ENCODE results near the gene PLA2G4E. TPM values are rescaled to one million over a fixed set of nuclear protein-coding genes. Genes with fewer than 3 reads are reported as not detected.

The PLA2G4E gene
- total RNA-seq, 2 donors from 2014 or later: 0.13 TPM; not detected in 1

DNA sequence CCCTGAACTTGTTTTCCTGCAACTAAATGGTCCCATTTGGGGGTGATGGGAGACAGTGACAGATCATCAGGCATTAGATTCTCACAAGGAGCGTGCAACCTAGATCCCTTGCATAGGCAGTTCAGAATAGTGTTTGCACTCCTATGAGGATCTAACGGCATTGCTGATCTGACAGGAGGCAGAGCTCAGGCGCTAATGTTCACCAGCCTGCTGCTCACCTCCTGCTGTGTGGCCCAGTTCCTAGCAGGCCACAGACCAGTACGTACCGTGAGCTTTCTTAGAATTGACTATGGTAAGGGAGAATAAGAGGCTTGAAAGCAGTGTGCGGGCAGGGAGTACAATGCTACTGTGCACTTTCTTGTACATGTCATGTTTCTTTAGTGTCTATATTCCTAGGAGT, 17.6 kb upstream of the PLA2G4E start:
- H3K4me1 Mint-ChIP-seq: peaks cover 4% of the 10 kb centered on the region
- no peak overlapping the region for H3K27ac Mint-ChIP-seq
- no peaks in the 10 kb centered on the region for H3K9me3 Mint-ChIP-seq
- H3K36me3 Mint-ChIP-seq (ENCODE audit: low read depth): no peaks in the 10 kb centered on the region
- H3K27me3 Mint-ChIP-seq: peaks cover 5% of the 10 kb centered on the region
- no peak overlapping the region for H3K4me3 Mint-ChIP-seq
- ATAC-seq (replicated peaks): no peak

DNA sequence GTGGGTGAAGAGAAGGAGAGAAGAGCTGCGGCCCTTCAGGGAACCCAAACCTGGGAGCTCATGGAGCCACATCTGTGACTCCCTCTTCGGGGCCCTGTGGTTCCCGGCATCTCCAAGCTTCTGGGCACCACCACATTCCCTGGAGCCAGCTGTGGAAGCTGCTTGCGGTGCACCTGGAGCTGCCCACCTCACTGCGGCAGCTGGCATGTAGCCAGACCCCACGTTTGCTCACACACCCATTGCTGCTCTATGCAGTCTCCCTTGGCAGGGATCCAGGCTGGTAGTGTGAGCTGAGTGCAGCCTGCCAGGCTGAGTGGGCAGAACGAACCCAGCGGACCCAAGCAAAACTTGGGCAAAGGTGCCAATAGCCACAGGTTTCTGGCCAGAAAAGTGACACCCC, 16.8 kb upstream of the PLA2G4E start:
- H3K9me3 Mint-ChIP-seq: no peaks in the 10 kb centered on the region
- no peak for ATAC-seq (replicated peaks)
- H3K4me1 Mint-ChIP-seq: peaks cover 8% of the 10 kb centered on the region
- H3K4me3 Mint-ChIP-seq: no peak overlapping the region
- H3K36me3 Mint-ChIP-seq (ENCODE audit: low read depth): no peaks in the 10 kb centered on the region
- H3K27me3 Mint-ChIP-seq: peaks cover 5% of the 10 kb centered on the region
- H3K27ac Mint-ChIP-seq: no peak overlapping the region

DNA sequence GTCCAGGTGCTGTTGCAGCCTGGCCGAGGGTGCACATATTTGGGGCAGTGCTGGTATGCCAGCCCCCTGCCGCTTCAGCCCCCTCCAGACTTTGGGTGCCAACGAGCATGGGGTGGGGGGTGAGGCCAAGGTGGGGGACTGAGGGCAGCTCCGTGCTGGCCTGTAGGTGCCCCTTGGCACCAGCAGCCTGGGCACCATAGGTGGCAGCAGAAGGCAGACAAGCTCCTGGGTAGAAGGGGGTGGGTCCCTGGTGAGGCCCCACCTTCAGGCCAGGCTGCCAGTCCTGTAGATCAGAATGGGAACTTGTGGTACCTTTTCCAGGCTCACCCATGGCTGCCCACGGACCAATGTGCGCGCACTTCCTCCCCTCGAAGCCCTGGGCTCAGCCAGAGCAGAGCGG, 16.1 kb upstream of the PLA2G4E start:
- Mint-ChIP-seq H3K9me3 (no peaks in the 10 kb centered on the region), H3K36me3 (ENCODE audit: low read depth) (no peaks in the 10 kb centered on the region), H3K4me1 (peaks cover 10% of the 10 kb centered on the region), H3K27me3 (peaks cover 5% of the 10 kb centered on the region), H3K27ac (no peak overlapping the region), H3K4me3 (no peak overlapping the region)
- no peak for ATAC-seq (replicated peaks)

DNA sequence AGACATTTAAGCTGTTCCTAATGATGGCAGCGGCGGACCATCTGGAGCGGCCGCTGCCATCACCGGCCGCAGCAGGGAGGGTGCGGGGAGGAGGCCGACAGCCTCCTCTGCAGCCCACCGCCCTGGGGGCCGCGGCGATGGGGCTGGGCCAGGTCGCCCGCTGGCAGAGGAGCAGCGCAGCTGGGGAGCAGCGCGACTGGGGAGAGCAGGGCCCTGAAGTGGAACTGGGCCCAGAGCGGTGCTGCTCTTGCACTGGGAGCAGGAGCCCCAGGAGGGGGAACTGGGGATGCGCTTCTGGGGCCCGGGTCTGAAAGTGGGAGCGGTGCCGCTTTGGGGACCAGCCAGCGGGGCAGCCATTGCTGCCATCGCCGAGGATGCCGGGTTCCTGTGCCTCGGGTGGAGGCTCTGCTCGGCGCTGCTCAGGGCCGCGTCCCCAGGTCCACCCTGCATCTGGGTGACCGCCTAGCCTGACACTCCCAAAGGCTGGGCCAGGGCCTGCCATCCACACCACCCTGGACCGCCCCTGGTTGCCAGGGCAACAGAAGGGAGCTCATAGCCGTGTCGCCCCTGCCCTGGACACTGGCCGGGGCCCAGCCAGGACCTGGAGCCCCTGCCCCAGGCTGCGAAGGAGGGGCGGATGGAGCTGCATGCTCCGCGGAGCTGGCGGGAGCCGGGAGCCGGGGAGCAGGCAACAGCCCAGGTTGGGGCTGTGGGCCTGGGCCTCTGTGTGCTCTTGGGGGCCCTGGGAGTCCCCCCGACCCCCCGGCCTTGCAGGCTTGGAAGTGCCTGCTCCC, 15.5 kb upstream of the PLA2G4E start:
- H3K27ac Mint-ChIP-seq: no peak overlapping the region
- H3K4me3 Mint-ChIP-seq: no peak overlapping the region
- peaks cover 10% of the 10 kb centered on the region for H3K4me1 Mint-ChIP-seq
- peaks cover under 1% of the 10 kb centered on the region for H3K27me3 Mint-ChIP-seq
- ATAC-seq (replicated peaks): no peak
- H3K9me3 Mint-ChIP-seq: no peaks in the 10 kb centered on the region
- no peaks in the 10 kb centered on the region for H3K36me3 Mint-ChIP-seq (ENCODE audit: low read depth)

DNA sequence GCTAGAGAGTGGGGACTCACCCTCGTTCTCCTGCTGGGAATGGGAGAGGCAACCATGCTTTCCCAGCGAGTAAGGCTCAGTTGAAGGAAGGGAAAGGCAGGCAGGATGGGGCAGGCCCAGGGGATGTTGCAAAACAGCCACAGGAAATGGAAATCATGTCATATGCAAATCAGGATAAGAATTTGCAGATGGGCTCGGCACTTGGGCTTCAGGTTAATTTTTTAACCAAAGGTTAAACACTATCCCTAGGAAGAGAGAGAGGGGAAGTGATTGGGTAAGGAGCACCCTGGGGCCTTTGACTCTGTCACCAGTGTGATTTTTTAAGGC, 14.6 kb upstream of the PLA2G4E start:
- ATAC-seq (replicated peaks): peak; percentile 78
- Mint-ChIP-seq H3K36me3 (ENCODE audit: low read depth) (no peaks in the 10 kb centered on the region), H3K27ac (peak overlapping the region; percentile 31), H3K27me3 (no peaks in the 10 kb centered on the region), H3K9me3 (no peaks in the 10 kb centered on the region), H3K4me3 (peak overlapping the region; percentile 34), H3K4me1 (peaks cover 10% of the 10 kb centered on the region)

DNA sequence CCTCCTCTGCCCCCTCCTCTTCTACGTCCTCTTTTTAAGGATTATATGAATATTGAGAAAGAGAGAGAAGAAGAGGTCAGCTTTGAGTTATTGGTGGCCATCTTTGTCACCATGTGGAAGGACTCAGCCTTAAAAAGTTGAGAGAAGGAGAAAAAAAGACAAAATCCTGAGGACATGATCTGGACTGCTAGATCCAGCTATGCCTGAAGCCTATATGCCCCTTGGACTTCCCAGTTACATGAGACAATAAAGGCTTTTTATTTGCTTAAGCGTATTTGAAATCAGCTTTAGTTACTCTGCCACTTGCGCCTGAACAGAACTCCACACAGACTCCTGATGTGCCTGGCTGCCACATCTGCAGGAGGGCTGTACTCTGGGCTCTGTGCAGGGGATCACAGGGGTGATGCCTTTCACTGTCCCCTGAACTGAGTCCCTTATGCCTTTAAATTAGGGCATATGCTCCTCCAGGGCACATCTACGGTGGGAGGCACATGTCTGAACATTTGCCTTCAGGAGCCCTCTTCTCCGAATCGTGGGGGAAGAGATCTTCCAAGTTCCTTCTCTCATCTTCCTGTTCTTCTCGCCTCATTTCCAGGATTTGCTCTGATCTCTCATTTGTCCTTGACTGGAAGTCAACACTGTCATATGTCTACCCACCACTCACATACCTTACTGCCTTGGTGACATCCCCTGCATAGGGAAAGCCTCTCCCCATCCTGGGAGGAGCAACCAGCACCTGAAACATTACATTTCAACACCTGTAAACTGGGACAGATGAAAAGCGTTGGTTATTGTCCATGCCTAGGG, 14.0 kb upstream of the PLA2G4E start:
- Mint-ChIP-seq H3K4me3 (peak overlapping the region; percentile 34), H3K4me1 (peaks cover 10% of the 10 kb centered on the region), H3K9me3 (no peaks in the 10 kb centered on the region), H3K36me3 (ENCODE audit: low read depth) (no peaks in the 10 kb centered on the region), H3K27ac (peak overlapping the region; percentile 31), H3K27me3 (no peaks in the 10 kb centered on the region)
- ATAC-seq (replicated peaks): peak; percentile 43

DNA sequence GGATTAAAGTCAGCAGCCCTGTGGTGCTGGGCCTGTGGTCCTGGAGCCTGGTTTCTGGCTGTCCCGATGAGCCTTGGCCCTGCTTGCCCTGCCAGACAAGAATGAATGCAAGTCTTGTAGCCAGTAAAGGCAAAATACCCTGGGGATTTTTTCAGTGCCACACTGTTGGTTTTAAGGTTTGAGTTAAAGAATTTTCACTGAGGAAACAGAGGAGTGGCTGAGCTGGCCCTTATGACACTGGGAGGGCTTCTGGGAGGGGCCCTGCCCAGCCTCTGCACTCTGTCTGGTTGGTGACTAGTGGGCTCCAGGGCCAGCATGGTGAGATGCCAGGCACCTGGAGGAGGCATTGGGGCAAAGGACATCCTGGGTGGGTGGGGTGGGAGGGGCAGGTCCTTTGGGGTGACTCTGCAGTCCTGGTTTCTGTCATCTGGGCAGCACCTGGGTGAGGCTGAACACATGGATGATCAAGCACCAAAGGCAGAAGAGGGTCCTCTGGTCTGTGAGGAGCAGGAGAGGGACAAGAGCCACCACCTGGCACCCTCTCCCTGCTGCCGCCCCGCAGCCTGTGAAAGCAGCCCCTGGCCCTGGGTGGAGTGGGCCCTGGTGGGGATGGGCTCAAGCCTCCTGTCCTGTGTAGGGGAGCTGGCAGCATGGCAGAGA, 12.5 kb upstream of the PLA2G4E start:
- peak; percentile 68 for ATAC-seq (replicated peaks)
- peak overlapping the region; percentile 15 for H3K27ac Mint-ChIP-seq

DNA sequence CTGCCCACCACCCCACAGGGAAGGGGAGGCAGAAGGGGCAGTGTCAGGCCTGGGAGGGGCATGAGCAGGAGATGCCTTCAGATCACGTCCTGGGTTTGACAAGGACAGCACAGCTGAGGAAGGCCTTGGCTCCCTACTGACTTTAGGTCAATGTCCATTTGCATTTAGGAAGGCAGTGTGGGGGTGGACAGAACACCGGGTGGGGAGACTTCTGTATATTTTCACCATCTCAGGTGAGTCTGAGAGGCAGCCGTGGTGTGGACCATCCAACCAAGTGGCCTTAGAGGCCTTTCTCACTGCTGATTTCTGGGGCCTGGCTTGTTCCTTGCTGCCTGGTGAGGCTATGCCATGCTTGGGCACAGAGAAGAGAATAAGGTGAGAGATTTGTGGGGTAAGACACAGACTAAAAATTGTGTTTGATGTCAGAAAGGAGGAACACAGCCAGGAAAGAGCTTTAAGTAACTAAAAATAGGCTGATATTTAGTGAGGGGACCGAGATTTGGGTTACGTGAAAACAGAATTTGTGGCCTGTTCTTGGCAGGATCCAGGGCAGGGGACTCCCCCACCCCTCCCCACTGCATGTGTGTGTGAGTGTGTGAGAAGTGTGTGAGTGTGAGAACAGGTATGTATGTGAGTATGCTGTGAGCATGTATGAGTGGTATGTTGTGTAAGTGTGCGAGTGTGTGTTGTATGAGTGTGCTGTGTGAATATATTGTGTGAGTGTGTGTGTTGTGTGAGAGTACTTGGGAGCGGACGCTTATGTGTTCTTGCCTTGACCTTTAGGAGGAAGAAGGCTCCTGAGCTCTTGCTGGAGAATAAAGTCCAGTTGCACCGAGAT, 11.8 kb upstream of the PLA2G4E start:
- Mint-ChIP-seq H3K4me1 (peaks cover 10% of the 10 kb centered on the region), H3K4me3 (peak overlapping the region; percentile 11), H3K36me3 (ENCODE audit: low read depth) (no peaks in the 10 kb centered on the region), H3K27ac (peak overlapping the region; percentile 15), H3K27me3 (peaks cover 2% of the 10 kb centered on the region), H3K9me3 (no peaks in the 10 kb centered on the region)
- ATAC-seq (replicated peaks): peak; percentile 20

More for the DNA sequence above, 12.5 kb upstream of the PLA2G4E start:
- Mint-ChIP-seq H3K4me3 (peak overlapping the region; percentile 11), H3K27me3 (no peaks in the 10 kb centered on the region), H3K9me3 (no peaks in the 10 kb centered on the region), H3K4me1 (peaks cover 10% of the 10 kb centered on the region), H3K36me3 (ENCODE audit: low read depth) (no peaks in the 10 kb centered on the region)

DNA sequence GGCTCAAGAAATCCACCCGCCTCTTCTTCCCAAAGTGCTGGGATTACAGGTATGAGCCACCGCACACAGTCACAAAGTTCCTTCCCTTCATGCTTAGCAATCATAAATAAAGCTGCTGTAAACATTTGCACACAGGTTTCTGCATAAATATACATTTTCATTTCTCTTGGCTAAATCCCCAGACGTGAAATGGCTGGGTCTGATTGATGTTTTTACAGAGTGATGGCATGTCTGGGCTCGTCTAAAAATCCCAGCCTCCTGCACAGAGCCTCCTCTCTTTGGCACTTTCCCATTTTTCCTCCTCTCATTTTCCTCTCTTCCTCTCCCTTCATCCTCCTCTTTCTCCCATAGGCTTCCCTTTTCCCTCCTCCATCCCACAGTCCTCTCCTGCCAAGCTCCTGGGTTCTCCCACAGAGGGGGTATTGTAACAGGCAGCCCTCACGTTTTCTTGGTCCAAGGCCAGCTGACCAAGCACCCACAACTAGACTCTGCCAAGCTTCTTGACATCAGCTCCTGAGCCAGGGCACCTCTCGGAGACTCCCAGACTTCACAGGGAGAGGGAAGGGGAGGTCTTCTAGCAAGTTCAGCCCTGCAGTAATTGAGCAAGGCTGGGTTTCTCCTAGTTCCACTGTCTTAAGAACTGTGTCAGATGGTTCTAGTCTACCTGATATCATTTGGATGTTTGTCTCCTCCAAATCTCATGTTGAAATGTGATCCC, 10.5 kb upstream of the PLA2G4E start:
- Mint-ChIP-seq H3K36me3 (ENCODE audit: low read depth) (no peaks in the 10 kb centered on the region), H3K9me3 (no peaks in the 10 kb centered on the region), H3K27ac (peak overlapping the region; percentile 7), H3K4me1 (peaks cover 10% of the 10 kb centered on the region), H3K4me3 (no peak overlapping the region), H3K27me3 (peaks cover 3% of the 10 kb centered on the region)
- ATAC-seq (replicated peaks): no peak

DNA sequence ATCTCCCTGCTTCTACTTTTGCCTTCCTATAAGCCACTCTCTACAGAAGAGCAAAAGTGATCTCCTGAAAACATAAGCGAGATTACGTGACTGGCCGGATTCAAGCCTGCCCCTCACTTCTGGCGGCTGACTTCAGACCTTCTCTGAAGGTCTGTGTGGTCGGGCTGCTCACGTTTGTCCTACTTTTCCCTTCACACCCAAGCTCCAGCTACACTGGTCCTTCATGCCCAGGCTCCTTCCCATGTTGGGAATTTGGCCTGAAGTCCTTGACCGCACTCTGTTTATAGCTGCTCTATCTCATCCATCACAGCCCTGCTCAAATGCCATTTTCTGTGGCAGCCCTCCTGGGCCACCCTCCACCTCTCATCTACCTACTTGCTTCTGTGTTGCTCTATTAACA, 6.7 kb upstream of the PLA2G4E start:
- Mint-ChIP-seq H3K9me3 (no peaks in the 10 kb centered on the region), H3K27me3 (peaks cover 3% of the 10 kb centered on the region), H3K4me1 (no peaks in the 10 kb centered on the region), H3K27ac (no peak overlapping the region), H3K36me3 (ENCODE audit: low read depth) (no peaks in the 10 kb centered on the region), H3K4me3 (no peak overlapping the region)
- ATAC-seq (replicated peaks): no peak

DNA sequence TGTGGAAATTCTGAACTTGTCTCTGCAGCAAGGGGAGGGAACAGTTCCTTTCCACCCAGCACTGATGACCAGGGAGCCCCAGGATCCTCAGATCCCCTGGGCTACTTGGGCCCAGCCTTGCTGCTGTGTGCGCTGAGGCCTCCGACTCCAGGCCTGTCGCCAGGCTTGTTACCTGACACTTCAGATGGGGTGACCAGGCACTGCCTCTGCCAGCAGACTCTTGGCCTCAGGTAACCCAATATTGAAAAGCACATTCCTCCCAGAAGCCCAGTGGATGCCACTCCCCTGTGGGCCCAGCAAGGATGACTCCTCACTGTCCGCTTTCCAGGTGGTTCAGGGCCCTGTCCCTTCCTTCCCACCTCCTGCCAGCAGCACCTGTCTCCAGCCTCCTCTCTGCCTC, 3.5 kb upstream of the PLA2G4E start:
- Mint-ChIP-seq H3K9me3 (no peaks in the 10 kb centered on the region), H3K27me3 (peaks cover 3% of the 10 kb centered on the region), H3K4me3 (no peak overlapping the region), H3K36me3 (ENCODE audit: low read depth) (no peaks in the 10 kb centered on the region), H3K27ac (no peak overlapping the region), H3K4me1 (no peaks in the 10 kb centered on the region)
- ATAC-seq (replicated peaks): no peak

DNA sequence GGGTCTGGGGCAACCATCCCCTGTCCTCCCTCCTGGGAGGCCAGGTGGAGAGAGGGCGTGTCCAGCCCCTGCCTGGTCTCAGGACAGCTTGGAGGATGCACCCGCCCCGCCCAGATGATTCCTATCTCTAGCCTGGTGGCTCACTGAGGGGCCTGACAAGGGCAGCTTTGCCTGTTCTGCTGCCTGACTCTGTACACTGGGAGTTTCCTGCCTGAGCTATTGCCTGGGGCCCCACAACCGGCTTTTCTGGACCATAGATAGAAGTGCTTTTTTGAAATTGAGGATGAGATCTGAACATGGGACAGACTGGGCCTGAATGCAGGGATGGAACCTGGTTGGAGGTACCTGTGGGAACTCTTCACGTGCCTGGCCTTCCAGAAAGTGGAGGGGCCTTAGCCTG, 751 bp upstream of the PLA2G4E start:
- Mint-ChIP-seq H3K27me3 (peaks cover 5% of the 10 kb centered on the region), H3K27ac (no peak overlapping the region), H3K9me3 (no peaks in the 10 kb centered on the region), H3K36me3 (ENCODE audit: low read depth) (no peaks in the 10 kb centered on the region), H3K4me3 (no peak overlapping the region), H3K4me1 (no peaks in the 10 kb centered on the region)
- no peak for ATAC-seq (replicated peaks)

DNA sequence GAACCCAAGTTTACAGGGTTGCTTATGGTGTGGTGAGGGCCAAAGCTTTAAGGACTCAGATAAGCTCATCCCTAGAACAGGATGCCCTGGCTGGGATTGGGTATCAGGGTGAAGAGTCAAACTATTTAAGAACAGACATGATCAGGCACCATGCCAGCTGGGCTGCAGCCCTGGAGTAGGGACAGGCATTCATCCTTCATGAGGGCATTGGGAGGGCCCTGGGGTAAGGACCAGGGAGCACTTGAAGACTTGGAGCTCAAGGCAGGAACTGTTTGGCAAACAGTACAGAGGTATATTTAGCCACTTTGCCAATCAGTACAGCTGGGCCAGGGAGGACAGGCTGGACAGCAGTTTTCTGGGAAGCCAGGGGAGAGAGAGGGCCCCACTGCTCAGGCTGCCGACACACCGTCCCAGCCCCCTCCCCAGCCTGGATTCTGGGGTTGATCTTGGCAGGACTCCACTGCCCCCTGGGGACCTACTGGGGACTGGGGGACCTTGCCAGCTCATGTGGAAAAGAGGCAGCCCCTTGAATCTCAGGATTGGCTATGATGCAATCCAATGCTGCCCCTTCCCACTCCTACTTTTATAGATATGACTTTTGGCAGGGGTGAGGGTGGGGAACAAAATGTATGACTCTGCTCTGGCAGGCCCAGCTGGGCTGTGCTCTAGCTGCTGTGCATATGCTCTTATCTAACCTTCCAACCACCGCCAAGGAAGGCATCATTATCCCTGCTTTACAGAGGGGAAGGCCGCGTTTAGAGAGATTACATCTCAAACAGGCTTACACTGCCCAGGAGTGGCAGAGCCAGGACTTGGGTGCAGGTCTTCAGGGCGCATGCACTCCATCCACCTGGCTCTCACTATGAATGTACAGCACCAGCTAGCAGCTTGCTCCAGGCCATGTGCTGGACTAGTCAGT, 2.3 kb downstream of the PLA2G4E start:
- Mint-ChIP-seq H3K4me1 (no peaks in the 10 kb centered on the region), H3K27me3 (peaks cover 5% of the 10 kb centered on the region), H3K9me3 (no peaks in the 10 kb centered on the region), H3K4me3 (no peak overlapping the region), H3K27ac (peak overlapping the region; percentile 20), H3K36me3 (ENCODE audit: low read depth) (no peaks in the 10 kb centered on the region)
- no peak for ATAC-seq (replicated peaks)
